Heart left ventricle (tissue), 16 donors: ENCODE results near the gene AGXT. TPM values are rescaled to one million over a fixed set of nuclear protein-coding genes. Genes with fewer than 3 reads are reported as not detected.

Source experiments
- ATAC-seq, 4 donors: fragments of 200-7000 bp; cut with Tn5 transposase; one replicate each; pipeline ENCODE4 v1.9.1; 2020 to 2022; ENCODE audit warnings: moderate library complexity in 4 of 4, mild to moderate bottlenecking in 3 of 4, moderate number of reproducible peaks in 1 of 4
- DNase-seq, 5 donors: peaks; one replicate each; pipeline ENCODE4 v3.0.0-alpha.2; 2020
- H3K27ac ChIP-seq, 12 donors: fragments of 200-600 bp; sonication (generic) in 4 of 12; one replicate each; pipeline versions ENCODE4 v1.5.0 to v1.8.0; 2016 to 2022; ENCODE audit warnings: mild to moderate bottlenecking in 2 of 12
- H3K27me3 ChIP-seq, 9 donors: fragments of 200-600 bp; sonication (generic) in 2 of 9; one replicate each; pipeline versions ENCODE4 v1.5.1 to v1.8.0; 2016 to 2022; ENCODE audit warnings: mild to moderate bottlenecking in 3 of 9
- H3K36me3 ChIP-seq, 9 donors: fragments of 200-600 bp; sonication (generic) in 2 of 9; one replicate each; pipeline versions ENCODE4 v1.5.0 to v1.8.0; 2018 to 2022; ENCODE audit warnings: mild to moderate bottlenecking in 2 of 9
- H3K4me1 ChIP-seq, 12 donors: fragments of 200-600 bp; sonication (generic) in 4 of 12; one replicate each; pipeline versions ENCODE4 v1.5.0 to v1.8.0; 2016 to 2022; ENCODE audit warnings: mild to moderate bottlenecking in 3 of 12
- H3K4me3 ChIP-seq, 12 donors: fragments of 200-600 bp; sonication (generic) in 4 of 12; one replicate each; pipeline versions ENCODE4 v1.5.0 to v1.8.0; 2017 to 2022; ENCODE audit warnings: mild to moderate bottlenecking in 9 of 12, moderate library complexity in 4 of 12
- H3K9me3 ChIP-seq, 12 donors: fragments of 200-600 bp; sonication (generic) in 4 of 12; one replicate each; pipeline versions ENCODE4 v1.5.0 to v1.8.0; 2016 to 2022; ENCODE audit warnings: mild to moderate bottlenecking in 1 of 12
- POLR2A ChIP-seq, 2 donors: fragments of 450-650 bp; IDR thresholded peaks; one replicate each; pipeline ENCODE4 v1.6.1; 2017; ENCODE audit warnings: antibody characterized with exemption in 2 of 2, mild to moderate bottlenecking in 2 of 2, moderate library complexity in 2 of 2
- WGBS, 4 donors: extraction: QIAGEN DNeasy Blood & Tissue Kit in 2 of 4; methylation state at CpG; one replicate each; pipeline versions ENCODE4 v1.1.5 to v1.1.7; 2013 to 2018; 5-methylcytosine and 5-hydroxymethylcytosine counted together
- intact Hi-C, 10 donors: fragments of 100-400 bp; cut with DNase I; formaldehyde crosslinking; loops; one replicate each; pipeline versions ENCODE4 v1.11.1 to v1.14.2; 2022
- polyA plus RNA-seq, 2 donors: library from polyadenylated mRNA; stranded (reverse); fragments of 200-250 nt; gene quantifications; one replicate each; pipeline ENCODE4 v1.2.3, GENCODE V29; 2013
- total RNA-seq, 9 donors: library from RNA; depleted of rRNA in 2 of 9; stranded (reverse); fragments of >200 nt in 2 of 9; fragmentation: NEBNext Ultra II Directional in 3 of 9; extraction: Animal tissue kit (Norgen Biotek cat#: 25700) in 3 of 9; gene quantifications; one replicate each; pipeline versions ENCODE4 v1.1.0 to v1.2.4, GENCODE V29; 2016 to 2023
- TF ChIP-seq, protein P1 (sequence below), 12 donors: fragments of 200-600 bp; sonication (generic) in 4 of 12; IDR thresholded peaks; one replicate each; pipeline versions ENCODE4 v1.5.0 to v1.8.0; 2018 to 2022; ENCODE audit warnings: antibody characterized with exemption in 12 of 12, mild to moderate bottlenecking in 5 of 12
- donor health status: ischemic (EF 13 %, LVEDD 7.1; RV severe dilation, severe dysfunction).
- donor health status: healthy with polysubstance abuse.
- donor health status: DM: no; HTN: yes; CAD: no.
- donor health status: DM: no; HTN: no; CAD: no.
- donor health status: ischemic (EF 25% LVEDD 6.9; RV normal size, moderate dysfunction).
- donor health status: ischemic (EF 25% LVEDD 5.7; RV mildly dilated, moderate dysfunction).
- donor health status: healthy.
- donor health status: DM: yes; HTN: yes; CAD: no.
- donor health status: ischemic (EF 35%, LVEDD 5.7; RV mildly dilated, moderate dysfunction).
- donor health status: nonischemic (EF 11% LVEDD 7.7; RV severe dilation, severe dysfunction).
- donor health status: DM: yes; HTN: yes; CAD: no.
- donor health status: PGD.
- donor health status: ischemic (EF 29% LVEDD 5.4; RV normal size, mild dysfunction).
- donor health status: nonischemic (EF 23%, LVEDD 6.1; RV moderate dilation, normal function).

The AGXT gene
- total and polyA plus RNA-seq, 11 donors = 0.06 TPM; not detected in 10

DNA sequence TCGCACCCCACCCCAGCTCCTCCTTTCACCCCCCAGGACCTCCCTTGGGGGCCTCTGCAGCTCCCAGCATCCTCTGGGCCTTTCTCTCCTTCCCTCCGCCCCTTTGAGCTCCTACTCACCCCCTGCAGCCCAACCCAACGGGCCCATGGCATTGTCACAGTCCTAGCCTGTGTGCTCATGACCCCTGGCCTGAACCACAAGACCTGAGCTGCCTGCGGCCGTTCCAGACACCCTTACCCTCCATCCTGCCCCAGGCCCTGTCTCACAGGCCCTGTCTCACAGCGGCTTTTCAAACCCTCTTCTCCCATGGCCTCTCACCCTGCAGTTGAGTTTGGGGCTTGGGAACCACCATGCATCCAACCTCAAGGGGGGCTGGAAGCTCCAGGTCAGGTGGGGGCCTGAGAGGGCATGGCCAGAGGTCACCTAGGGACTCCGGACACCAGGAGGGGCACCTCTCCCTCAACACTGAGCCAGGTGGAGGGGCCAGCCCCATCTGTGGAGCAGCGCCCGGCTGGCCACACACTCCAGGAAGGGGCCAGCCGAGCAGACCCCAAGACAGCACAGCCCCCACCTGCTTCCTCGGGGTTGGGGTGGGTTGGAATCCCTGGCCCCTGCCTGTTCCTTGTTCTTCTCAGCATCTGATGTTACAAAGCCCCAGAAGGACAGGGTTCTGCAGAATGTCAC, 20.4 kb downstream of the AGXT start:
- WGBS, 4 donors = 75 to 90% (median 82%) methylated on average over 10 to 11 of the region's 11 CpGs

DNA sequence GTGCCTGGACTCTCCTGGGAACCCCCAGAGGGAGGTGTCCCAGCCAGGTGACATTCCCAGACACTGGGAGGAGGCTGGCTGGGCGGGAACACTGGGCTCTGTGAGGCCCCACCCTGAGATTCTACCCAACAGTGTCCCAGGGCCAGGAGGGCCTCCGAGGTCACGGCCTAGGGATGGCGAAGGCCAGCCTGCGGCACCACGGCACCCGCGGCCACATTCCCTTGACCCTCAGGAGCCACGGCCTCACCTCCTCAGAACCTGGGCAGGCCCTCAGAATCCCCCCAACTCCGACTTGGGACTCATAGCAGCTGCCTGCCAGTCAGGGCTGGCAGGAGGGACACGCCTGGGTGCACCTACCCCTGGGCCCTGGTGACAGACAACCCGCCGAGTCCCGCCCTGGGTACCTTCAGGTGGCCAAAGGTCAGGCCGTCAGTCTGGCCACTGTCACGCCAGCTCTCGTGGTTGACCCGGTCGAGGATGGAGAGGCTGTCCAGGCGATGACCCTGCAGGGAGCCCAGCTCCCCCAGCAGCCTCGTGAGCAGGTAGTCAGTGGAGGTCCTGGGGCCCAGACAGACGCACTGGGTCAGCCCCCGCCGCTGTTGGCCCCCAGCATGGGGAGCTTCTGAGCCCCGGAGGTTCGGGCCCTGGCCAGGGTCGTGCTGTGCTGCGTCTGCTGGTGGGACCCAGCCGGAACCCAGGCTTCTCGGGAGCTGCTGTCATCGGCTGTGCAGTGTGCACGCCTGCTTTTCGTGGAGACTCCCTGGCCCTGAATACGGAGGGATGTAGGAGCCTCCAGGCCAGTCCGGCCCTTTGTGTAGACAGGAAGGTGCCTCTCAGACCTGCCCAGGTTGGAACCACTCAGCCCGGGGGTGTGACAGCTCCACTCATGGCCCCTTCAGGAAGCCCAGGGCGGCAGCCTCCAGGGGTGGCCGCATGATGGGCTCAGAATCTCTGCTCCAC, 21.3 kb downstream of the AGXT start:
- intact Hi-C loops = no loop called here
- TF ChIP-seq, protein P1, sequence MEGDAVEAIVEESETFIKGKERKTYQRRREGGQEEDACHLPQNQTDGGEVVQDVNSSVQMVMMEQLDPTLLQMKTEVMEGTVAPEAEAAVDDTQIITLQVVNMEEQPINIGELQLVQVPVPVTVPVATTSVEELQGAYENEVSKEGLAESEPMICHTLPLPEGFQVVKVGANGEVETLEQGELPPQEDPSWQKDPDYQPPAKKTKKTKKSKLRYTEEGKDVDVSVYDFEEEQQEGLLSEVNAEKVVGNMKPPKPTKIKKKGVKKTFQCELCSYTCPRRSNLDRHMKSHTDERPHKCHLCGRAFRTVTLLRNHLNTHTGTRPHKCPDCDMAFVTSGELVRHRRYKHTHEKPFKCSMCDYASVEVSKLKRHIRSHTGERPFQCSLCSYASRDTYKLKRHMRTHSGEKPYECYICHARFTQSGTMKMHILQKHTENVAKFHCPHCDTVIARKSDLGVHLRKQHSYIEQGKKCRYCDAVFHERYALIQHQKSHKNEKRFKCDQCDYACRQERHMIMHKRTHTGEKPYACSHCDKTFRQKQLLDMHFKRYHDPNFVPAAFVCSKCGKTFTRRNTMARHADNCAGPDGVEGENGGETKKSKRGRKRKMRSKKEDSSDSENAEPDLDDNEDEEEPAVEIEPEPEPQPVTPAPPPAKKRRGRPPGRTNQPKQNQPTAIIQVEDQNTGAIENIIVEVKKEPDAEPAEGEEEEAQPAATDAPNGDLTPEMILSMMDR (IDR thresholded peaks at IDR 0.05) = no peak
- no peak for TF ChIP-seq POLR2A (IDR thresholded peaks at IDR 0.05)
- Histone ChIP-seq H3K4me3 (no peak overlapping the region), H3K27me3 (no peaks in the 10 kb centered on the region), H3K9me3 (no peaks in the 10 kb centered on the region), H3K4me1 (peaks cover 0 to 7% (median 0%) of the 10 kb centered on the region in 12 donors), H3K36me3 (no peaks in the 10 kb centered on the region), H3K27ac (no peak overlapping the region)
- 87 to 95% (median 88%) methylated on average over 9 to 38 of the region's 38 CpGs for WGBS, 4 donors
- DNase-seq = peak in 2 of 5 donors; percentile 12 to 46
- ATAC-seq = no peak

More for the DNA sequence above, 20.4 kb downstream of the AGXT start:
- Histone ChIP-seq H3K27me3 (no peaks in the 10 kb centered on the region), H3K4me1 (peaks cover 0 to 7% (median 0%) of the 10 kb centered on the region in 12 donors), H3K9me3 (no peaks in the 10 kb centered on the region), H3K36me3 (no peaks in the 10 kb centered on the region), H3K4me3 (no peak overlapping the region), H3K27ac (no peak overlapping the region)
- ATAC-seq (no peak), DNase-seq (peak in 2 of 5 donors; percentile 9 to 16)
- TF ChIP-seq POLR2A (IDR thresholded peaks at IDR 0.05) = no peak
- TF ChIP-seq, protein P1 (IDR thresholded peaks at IDR 0.05) = no peak
- intact Hi-C loops = no loop called here

DNA sequence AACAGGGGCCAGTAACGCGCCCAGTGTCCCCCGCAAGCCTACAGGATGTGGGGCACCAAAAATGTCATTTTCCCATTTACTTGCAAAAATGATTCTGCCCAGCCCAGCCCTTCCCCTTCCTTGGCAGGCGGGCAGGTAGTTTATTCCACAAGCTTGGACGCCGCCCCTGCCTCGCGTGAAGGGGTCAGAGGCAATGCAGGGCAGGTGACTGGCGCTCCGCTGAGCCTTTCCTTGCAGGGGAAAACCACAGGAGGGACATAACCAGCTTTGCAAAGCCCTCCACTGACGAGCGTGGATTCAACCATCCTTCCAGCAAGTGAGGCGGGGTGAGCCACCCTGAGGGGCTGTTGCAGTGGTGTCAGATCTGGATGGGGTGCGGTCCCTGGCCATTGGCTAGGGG, 22.1 kb downstream of the AGXT start:
- Histone ChIP-seq H3K4me1 (peaks cover 0 to 7% (median 0%) of the 10 kb centered on the region in 12 donors), H3K27ac (no peak overlapping the region), H3K36me3 (no peaks in the 10 kb centered on the region), H3K4me3 (no peak overlapping the region), H3K27me3 (no peaks in the 10 kb centered on the region), H3K9me3 (no peaks in the 10 kb centered on the region)
- no peak for ATAC-seq
- intact Hi-C loops = no loop called here
- WGBS, 4 donors = 79 to 95% (median 88%) methylated on average over 9 to 14 of the region's 14 CpGs
- DNase-seq = peak in 1 of 5 donors; percentile 29
- TF ChIP-seq, protein P1 (IDR thresholded peaks at IDR 0.05) = no peak
- TF ChIP-seq POLR2A (IDR thresholded peaks at IDR 0.05) = no peak
